ENCODE data around the gene RPGRIP1.
"Not testable (repeated sequence)": the region's sequence is repeated elsewhere in the genome, so short reads cannot be mapped to it uniquely, and the experiment has no call there.

The RPGRIP1 gene

GRCh38 chr14:21302013-21302835 is 22.3 kb downstream of the RPGRIP1 start:
- DNase-seq = no peak

GRCh38 chr14:21302836-21303140 is 22.9 kb downstream of the RPGRIP1 start:
- DNase-seq = not testable (repeated sequence)

- DNase-seq = no peak
Measured at GRCh38 chr14:21307637-21308036, 27.8 kb downstream of the RPGRIP1 start.

- DNase-seq = no peak
Measured at GRCh38 chr14:21308132-21308478, 28.2 kb downstream of the RPGRIP1 start.

GRCh38 chr14:21308479-21309237 is 28.8 kb downstream of the RPGRIP1 start:
- peak; percentile 36 for DNase-seq

- DNase-seq = no peak
Measured at GRCh38 chr14:21309238-21309636, 29.4 kb downstream of the RPGRIP1 start.

GRCh38 chr14:21309956-21310355 is 30.1 kb downstream of the RPGRIP1 start:
- DNase-seq = no peak

GRCh38 chr14:21311614-21312013 is 31.7 kb downstream of the RPGRIP1 start:
- no peak for DNase-seq

GRCh38 chr14:21313512-21313911 is 33.6 kb downstream of the RPGRIP1 start:
- DNase-seq = no peak

- no peak for DNase-seq
Measured at GRCh38 chr14:21317398-21317797, 37.5 kb downstream of the RPGRIP1 start.

GRCh38 chr14:21320913-21321312 is 41.0 kb downstream of the RPGRIP1 start:
- DNase-seq = no peak

- DNase-seq = no peak
Measured at GRCh38 chr14:21322716-21323115, 42.8 kb downstream of the RPGRIP1 start.

- no peak for DNase-seq
Measured at GRCh38 chr14:21326972-21327371, 47.1 kb downstream of the RPGRIP1 start.
